ENCODE measurements around the gene IQUB.

Gene IQUB

GRCh38 chr7:123472750-123473445, 61.5 kb downstream of the IQUB start:
- no peak for DNase-seq (ENCODE audit: low spot score)
- no peak for TF ChIP-seq CTCF (IDR thresholded peaks at IDR 0.05; ENCODE audit: borderline replicate concordance, control extremely low read depth, extremely low read depth, insufficient read depth, missing control alignments)
- in situ Hi-C loops (cut with MboI; ENCODE audit: low sequenced_read_pairs, unreplicated experiment): no loop called here

- TF ChIP-seq CTCF (IDR thresholded peaks at IDR 0.05; ENCODE audit: borderline replicate concordance, control extremely low read depth, extremely low read depth, insufficient read depth, missing control alignments): no peak
- no peak for DNase-seq (ENCODE audit: low spot score)
- in situ Hi-C loops (cut with MboI; ENCODE audit: low sequenced_read_pairs, unreplicated experiment): no loop called here
Measured at GRCh38 chr7:123472327-123472726, 62.1 kb downstream of the IQUB start.

- in situ Hi-C loops (cut with MboI; ENCODE audit: low sequenced_read_pairs, unreplicated experiment): no loop called here
- TF ChIP-seq CTCF (IDR thresholded peaks at IDR 0.05; ENCODE audit: borderline replicate concordance, control extremely low read depth, extremely low read depth, insufficient read depth, missing control alignments): no peak
- DNase-seq (ENCODE audit: low spot score): no peak
Measured at GRCh38 chr7:123468303-123468702, 66.1 kb downstream of the IQUB start.

GRCh38 chr7:123463890-123464289, 70.5 kb downstream of the IQUB start:
- no peak for TF ChIP-seq CTCF (IDR thresholded peaks at IDR 0.05; ENCODE audit: borderline replicate concordance, control extremely low read depth, extremely low read depth, insufficient read depth, missing control alignments)
- DNase-seq (ENCODE audit: low spot score): no peak
- in situ Hi-C loops (cut with MboI; ENCODE audit: low sequenced_read_pairs, unreplicated experiment): no loop called here

- in situ Hi-C loops (cut with MboI; ENCODE audit: low sequenced_read_pairs, unreplicated experiment): no loop called here
- DNase-seq (ENCODE audit: low spot score): no peak
- TF ChIP-seq CTCF (IDR thresholded peaks at IDR 0.05; ENCODE audit: borderline replicate concordance, control extremely low read depth, extremely low read depth, insufficient read depth, missing control alignments): no peak
Measured at GRCh38 chr7:123460616-123461015, 73.8 kb downstream of the IQUB start.

- in situ Hi-C loops (cut with MboI; ENCODE audit: low sequenced_read_pairs, unreplicated experiment): no loop called here
- TF ChIP-seq CTCF (IDR thresholded peaks at IDR 0.05; ENCODE audit: borderline replicate concordance, control extremely low read depth, extremely low read depth, insufficient read depth, missing control alignments): no peak
- no peak for DNase-seq (ENCODE audit: low spot score)
Measured at GRCh38 chr7:123455965-123456470, 78.4 kb downstream of the IQUB start.

All from GM13976 (cell line).